GM18861 (cell line): ENCODE results near the gene BTN3A1.

Experiments
- ATAC-seq: cut with Tn5 transposase; IDR thresholded peaks from one replicate; pipeline ENCODE4 v1.9.1; 2021; ENCODE audit not compliant: unreplicated experiment

BTN3A1 gene

GRCh38 chr6:26379292-26379691 is 22.8 kb upstream of the BTN3A1 start:
- ATAC-seq = no peak

DNA sequence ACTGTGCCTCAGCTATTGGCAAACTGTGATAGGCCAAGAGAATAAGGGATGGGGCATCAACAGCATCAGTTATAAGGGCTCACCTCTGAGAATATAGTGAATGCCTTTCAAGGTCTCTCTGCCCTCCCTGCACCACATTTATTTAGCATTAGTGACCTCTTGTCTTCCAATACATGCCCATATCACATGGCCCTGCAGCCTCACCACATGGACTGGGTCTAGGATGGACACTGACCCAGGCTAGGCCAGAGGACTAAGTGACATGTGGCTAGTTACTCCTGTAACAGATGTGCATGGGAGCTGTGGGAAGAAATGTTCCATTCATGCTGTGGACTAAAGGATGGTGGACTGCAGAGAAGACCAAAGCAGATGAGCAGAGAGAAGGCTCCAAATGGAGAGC is 22.3 kb upstream of the BTN3A1 start:
- ATAC-seq = no peak

- no peak for ATAC-seq
Observed at GRCh38 chr6:26380256-26380655, 21.8 kb upstream of the BTN3A1 start.

DNA sequence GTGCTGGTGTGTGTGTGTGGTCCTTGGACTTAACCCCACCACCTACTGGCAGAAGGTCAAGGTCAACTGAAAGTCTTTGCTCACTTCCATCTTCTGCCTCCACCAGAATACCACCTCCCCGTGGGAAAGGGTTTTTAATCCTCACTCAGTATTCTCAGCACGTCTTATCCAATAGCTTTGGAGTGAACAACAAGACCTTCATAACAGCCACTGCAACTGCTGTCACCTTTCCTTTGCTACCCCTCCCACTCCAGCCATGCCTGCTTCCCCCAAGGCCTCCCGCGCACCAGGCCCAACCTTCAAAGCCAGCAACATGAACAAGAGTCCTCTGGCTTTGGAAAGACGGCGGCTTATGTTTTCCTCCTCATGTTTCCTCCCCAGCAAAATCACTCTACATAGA is 20.0 kb upstream of the BTN3A1 start:
- ATAC-seq = no peak

- ATAC-seq = no peak
Observed at GRCh38 chr6:26383624-26384417, 18.3 kb upstream of the BTN3A1 start.

GRCh38 chr6:26385734-26386125 is 16.3 kb upstream of the BTN3A1 start:
- ATAC-seq = no peak

- ATAC-seq = no peak
Observed at GRCh38 chr6:26387565-26387964, 14.5 kb upstream of the BTN3A1 start.

DNA sequence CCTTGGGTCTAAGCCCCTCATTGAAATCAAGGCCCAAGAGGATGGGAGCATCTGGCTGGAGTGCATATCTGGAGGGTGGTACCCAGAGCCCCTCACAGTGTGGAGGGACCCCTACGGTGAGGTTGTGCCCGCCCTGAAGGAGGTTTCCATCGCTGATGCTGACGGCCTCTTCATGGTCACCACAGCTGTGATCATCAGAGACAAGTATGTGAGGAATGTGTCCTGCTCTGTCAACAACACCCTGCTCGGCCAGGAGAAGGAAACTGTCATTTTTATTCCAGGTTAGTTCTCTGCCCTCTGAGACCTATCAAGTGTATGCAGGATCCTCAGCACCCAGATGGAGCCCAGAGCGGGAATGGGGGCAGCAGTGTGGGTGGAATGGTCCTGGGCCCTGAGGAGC is 14.1 kb upstream of the BTN3A1 start:
- ATAC-seq = no peak

GRCh38 chr6:26388441-26388840 is 13.6 kb upstream of the BTN3A1 start:
- no peak for ATAC-seq

- ATAC-seq = no peak
Observed at GRCh38 chr6:26389349-26389894, 12.7 kb upstream of the BTN3A1 start.

DNA sequence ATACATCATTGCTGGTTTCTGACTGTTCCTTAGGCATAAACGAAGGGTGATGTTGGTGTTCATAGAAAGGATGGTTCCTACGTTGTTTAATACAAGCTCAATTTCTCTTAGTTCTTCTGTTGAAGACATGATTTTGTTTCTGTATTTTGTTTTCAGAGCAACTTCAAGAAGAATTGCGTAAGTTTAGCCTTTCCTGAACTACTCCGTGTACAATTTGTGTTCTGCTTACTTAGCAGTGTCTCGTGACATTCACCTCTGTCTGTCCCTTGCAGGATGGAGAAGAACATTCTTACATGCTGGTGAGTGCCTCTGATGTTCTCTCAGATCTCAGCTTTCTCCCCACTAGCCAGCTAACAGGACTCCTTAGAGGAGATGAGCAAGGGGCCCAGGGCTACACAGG is 11.5 kb upstream of the BTN3A1 start:
- no peak for ATAC-seq

- ATAC-seq = no peak
Observed at GRCh38 chr6:26392932-26393636, 9.0 kb upstream of the BTN3A1 start.

GRCh38 chr6:26394289-26394688 is 7.8 kb upstream of the BTN3A1 start:
- no peak for ATAC-seq

- ATAC-seq = no peak
Observed at GRCh38 chr6:26398555-26398954, 3.5 kb upstream of the BTN3A1 start.

- ATAC-seq = no peak
Observed at GRCh38 chr6:26400626-26401025, 1.4 kb upstream of the BTN3A1 start.

DNA sequence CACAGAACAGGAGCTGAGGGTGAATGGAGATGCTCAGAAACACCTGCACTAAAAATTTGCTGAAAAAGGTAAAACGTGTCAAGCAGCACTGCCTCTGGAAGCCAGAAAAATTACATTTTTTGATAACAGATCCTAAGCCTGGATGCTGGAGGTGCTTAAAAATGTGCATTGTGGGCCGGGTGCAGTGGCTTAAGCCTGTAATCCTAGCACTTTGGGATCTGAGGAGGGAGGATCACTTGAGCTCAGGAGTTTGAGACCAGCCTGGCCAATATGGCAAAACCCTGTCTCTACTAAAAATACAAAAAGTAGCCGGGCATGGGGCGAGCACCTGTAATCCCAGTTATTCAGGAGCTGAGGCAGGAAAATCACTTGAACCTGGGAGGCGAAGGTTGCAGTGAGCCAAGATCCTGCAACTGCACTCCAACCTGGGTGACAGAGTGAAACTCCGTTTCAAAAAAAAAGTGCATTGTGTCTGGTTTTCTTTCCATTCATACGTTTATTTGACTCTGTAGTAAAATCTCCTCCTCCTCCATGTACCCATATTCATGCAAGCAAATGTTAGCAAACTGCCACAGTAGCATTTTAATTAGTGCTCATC is 587 bp upstream of the BTN3A1 start:
- peak; percentile 10 for ATAC-seq

DNA sequence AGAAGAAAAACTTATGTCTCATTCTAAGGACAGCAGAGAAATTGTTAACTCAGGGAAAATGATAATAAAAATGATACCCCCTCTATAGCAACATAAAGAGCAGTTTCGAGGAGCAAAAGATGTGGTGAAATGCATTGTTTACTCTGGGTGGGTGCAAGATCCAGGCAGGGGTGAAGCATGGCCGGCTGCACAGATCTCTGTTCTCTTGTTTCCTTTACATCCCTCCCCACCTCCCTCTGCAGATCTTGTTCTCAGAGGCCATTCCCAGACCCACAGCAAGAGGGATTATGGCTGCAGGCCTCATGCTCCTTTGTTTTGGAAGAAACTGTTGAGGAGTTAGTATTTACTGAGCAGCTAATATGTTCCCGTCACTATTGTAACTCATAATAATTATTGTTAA is 1.8 kb downstream of the BTN3A1 start:
- ATAC-seq = no peak

DNA sequence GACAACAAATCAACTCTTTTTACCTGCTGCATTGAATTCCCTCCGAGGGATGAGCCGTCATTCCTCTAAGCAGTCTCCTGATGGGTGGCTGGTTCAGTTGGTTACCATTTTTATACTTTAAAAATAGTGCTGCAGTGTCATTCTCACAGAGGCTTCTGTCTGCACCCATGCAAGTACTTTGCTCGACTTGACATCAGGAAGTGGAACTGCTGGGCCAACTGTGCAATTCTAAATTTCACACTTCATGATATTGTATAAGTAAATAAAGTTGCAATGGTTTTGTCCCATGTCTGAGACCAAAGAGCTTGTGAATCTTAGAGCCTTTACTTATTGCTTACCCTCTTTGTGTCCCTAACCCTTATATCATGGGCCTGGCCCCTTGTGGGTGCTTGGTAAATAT is 2.5 kb downstream of the BTN3A1 start:
- ATAC-seq = no peak

DNA sequence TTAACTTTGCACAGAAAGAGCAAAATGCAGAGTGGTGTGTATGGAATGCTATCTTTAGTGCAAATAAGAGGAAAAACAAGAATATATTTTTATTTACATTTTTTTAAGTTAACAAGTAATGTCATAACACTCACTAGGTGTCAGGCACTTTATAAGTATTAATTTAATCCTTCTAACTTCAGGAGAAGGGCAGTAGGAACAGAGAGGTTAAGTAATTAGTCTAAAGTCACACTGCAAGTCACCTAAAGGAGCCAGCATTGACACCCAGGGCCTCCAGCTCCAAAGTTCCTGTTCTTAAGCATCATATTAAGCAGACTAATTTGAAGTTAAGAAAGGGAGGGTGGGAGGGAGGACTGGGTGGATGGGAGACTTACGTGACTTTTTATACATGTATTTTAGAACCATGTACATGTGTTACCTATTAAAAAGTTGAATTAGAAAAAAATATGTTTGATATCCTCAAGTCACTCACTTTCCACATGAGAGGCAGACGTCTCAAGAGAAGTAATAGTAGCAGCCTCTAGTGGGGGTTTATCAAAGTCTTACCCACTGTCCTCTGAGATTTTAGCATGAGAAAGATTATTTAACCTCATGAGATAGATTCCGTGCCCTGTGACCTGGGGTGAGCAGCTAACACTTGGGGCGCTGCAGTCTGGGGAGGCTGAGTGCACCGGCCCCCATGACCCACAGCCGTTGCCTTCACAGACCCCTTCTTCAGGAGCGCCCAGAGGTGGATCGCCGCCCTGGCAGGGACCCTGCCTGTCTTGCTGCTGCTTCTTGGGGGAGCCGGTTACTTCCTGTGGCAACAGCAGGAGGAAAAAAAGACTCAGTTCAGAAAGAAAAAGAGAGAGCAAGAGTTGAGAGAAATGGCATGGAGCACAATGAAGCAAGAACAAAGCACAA is 7.0 kb downstream of the BTN3A1 start:
- no peak for ATAC-seq

DNA sequence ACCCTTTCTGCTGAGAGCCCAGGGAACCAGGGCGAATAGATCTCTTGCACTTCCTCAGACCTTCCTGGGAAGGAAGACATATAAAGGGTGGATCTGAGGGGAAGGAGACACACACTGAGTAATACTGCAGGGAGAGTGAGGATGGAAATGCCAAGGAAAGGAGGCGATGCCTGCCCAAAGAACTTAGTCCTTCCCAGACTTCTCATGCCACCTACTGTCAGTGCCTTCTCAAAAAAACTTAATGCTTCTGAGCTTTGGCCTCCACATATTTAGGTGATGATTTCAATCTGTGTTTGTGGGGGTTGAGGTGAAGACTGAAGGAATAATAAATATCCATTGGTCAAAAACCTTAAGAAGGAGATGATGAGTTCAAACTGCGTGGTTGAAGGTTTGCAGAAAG is 9.7 kb downstream of the BTN3A1 start:
- ATAC-seq = no peak

GRCh38 chr6:26412228-26412627 is 10.2 kb downstream of the BTN3A1 start:
- no peak for ATAC-seq
